Neural cell (in vitro differentiated cells): ENCODE measurements around the gene SLC22A23.

Experiments
- EP300 ChIP-seq: fragments of 450-650 bp; conservative IDR thresholded peaks from 2 replicates; pipeline ENCODE4 v1.6.1; 2014; ENCODE audit warnings: antibody characterized with exemption, mild to moderate bottlenecking, moderate library complexity; ENCODE audit not compliant: poor library complexity, severe bottlenecking
- EZH2 ChIP-seq: fragments of 200-600, 300-800 bp; shearing (Covaris generic), sonication (generic); IDR thresholded peaks from 2 replicates; pipeline ENCODE4 v1.6.1; 2014; ENCODE audit warnings: antibody characterized with exemption, low read length, borderline replicate concordance, mild to moderate bottlenecking; ENCODE audit not compliant: insufficient read depth, poor library complexity, severe bottlenecking
- SMC3 ChIP-seq: fragments of 450-650 bp; conservative IDR thresholded peaks from 2 replicates; pipeline ENCODE4 v1.6.1; 2014; ENCODE audit warnings: antibody characterized with exemption, mild to moderate bottlenecking, moderate library complexity; ENCODE audit not compliant: poor library complexity
- TAF1 ChIP-seq: IDR thresholded peaks from 2 replicates; pipeline ENCODE4 v1.6.1; 2012; ENCODE audit warnings: low read depth
- TF ChIP-seq, protein P1 (sequence below): fragments of 450-650 bp; IDR thresholded peaks from 2 replicates; pipeline ENCODE4 v1.5.1; 2014; ENCODE audit warnings: antibody characterized with exemption, mild to moderate bottlenecking, moderate library complexity; ENCODE audit not compliant: poor library complexity, severe bottlenecking

DNA sequence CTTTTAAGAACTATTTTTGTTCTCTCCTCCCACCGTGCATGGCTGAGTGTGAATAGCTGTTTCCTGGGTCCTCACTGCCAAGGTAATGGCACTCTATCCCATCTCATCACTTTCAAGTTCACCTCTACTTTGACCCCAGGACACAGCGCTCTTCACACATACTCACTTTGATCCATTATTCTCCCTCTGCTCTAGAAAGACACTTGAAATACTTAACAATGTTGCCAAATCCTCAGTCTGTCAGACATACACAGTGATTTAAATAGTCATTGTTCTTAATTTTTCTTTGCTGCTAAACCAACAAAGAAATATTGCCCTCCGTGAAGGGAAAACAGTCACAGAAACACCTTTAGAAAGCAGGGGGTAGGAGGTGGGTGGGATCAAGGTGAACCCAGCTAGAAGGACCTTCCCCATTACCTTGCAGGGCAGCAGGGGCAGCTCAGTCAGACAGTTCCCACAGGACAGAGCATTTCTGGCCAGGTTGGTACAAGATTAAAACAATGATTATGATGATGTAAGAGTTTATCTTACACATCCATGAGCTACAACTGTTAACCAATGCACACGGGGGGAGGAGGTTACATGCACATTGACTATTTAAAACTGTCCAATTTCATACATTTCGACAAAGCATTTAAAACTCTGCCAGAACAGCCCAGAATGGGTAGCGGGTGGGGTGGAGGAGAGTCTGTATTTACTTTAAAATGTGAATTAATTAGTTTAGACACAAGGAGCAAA lies 2.4 kb downstream of the SLC22A23 start:
- no peak for TF ChIP-seq TAF1
- no peak for TF ChIP-seq SMC3
- no peak for TF ChIP-seq EP300
- TF ChIP-seq, protein P1, sequence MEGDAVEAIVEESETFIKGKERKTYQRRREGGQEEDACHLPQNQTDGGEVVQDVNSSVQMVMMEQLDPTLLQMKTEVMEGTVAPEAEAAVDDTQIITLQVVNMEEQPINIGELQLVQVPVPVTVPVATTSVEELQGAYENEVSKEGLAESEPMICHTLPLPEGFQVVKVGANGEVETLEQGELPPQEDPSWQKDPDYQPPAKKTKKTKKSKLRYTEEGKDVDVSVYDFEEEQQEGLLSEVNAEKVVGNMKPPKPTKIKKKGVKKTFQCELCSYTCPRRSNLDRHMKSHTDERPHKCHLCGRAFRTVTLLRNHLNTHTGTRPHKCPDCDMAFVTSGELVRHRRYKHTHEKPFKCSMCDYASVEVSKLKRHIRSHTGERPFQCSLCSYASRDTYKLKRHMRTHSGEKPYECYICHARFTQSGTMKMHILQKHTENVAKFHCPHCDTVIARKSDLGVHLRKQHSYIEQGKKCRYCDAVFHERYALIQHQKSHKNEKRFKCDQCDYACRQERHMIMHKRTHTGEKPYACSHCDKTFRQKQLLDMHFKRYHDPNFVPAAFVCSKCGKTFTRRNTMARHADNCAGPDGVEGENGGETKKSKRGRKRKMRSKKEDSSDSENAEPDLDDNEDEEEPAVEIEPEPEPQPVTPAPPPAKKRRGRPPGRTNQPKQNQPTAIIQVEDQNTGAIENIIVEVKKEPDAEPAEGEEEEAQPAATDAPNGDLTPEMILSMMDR, result no peak
- TF ChIP-seq EZH2, result no peak
